ENCODE data around the gene FAM83E.

The FAM83E gene

GRCh38 chr19:48603001-48603400, 11.9 kb downstream of the FAM83E start:
- no peak for DNase-seq (ENCODE audit: low spot score)
- TF ChIP-seq CTCF (IDR thresholded peaks at IDR 0.05; ENCODE audit: borderline replicate concordance, control extremely low read depth, extremely low read depth, insufficient read depth, missing control alignments), result no peak
- in situ Hi-C loops (cut with MboI; ENCODE audit: low sequenced_read_pairs, unreplicated experiment), result no loop called here

GRCh38 chr19:48600679-48601417, 14.0 kb downstream of the FAM83E start:
- in situ Hi-C loops (cut with MboI; ENCODE audit: low sequenced_read_pairs, unreplicated experiment), result no loop called here
- TF ChIP-seq CTCF (IDR thresholded peaks at IDR 0.05; ENCODE audit: borderline replicate concordance, control extremely low read depth, extremely low read depth, insufficient read depth, missing control alignments), result no peak
- DNase-seq (ENCODE audit: low spot score), result no peak

- in situ Hi-C loops (cut with MboI; ENCODE audit: low sequenced_read_pairs, unreplicated experiment), result loop anchor here (25.0 kb wide), 1 partner anchor 287 kb away; a partner anchor contains a TSS
- no peak for TF ChIP-seq CTCF (IDR thresholded peaks at IDR 0.05; ENCODE audit: borderline replicate concordance, control extremely low read depth, extremely low read depth, insufficient read depth, missing control alignments)
- no peak for DNase-seq (ENCODE audit: low spot score)
Observed at GRCh38 chr19:48598996-48599700, 15.7 kb downstream of the FAM83E start.

GRCh38 chr19:48596679-48597465, 18.0 kb downstream of the FAM83E start:
- peak; percentile 74 for DNase-seq (ENCODE audit: low spot score)
- in situ Hi-C loops (cut with MboI; ENCODE audit: low sequenced_read_pairs, unreplicated experiment), result loop anchor here (25.0 kb wide), 1 partner anchor 285 kb away; a partner anchor contains a TSS
- no peak for TF ChIP-seq CTCF (IDR thresholded peaks at IDR 0.05; ENCODE audit: borderline replicate concordance, control extremely low read depth, extremely low read depth, insufficient read depth, missing control alignments)

GRCh38 chr19:48596237-48596636, 18.6 kb downstream of the FAM83E start:
- TF ChIP-seq CTCF (IDR thresholded peaks at IDR 0.05; ENCODE audit: borderline replicate concordance, control extremely low read depth, extremely low read depth, insufficient read depth, missing control alignments), result no peak
- in situ Hi-C loops (cut with MboI; ENCODE audit: low sequenced_read_pairs, unreplicated experiment), result loop anchor here (25.0 kb wide), 1 partner anchor 284 kb away; a partner anchor contains a TSS
- no peak for DNase-seq (ENCODE audit: low spot score)

- TF ChIP-seq CTCF (IDR thresholded peaks at IDR 0.05; ENCODE audit: borderline replicate concordance, control extremely low read depth, extremely low read depth, insufficient read depth, missing control alignments), result no peak
- in situ Hi-C loops (cut with MboI; ENCODE audit: low sequenced_read_pairs, unreplicated experiment), result loop anchor here (25.0 kb wide), 1 partner anchor 284 kb away; a partner anchor contains a TSS
- DNase-seq (ENCODE audit: low spot score), result no peak
Observed at GRCh38 chr19:48595833-48596232, 19.0 kb downstream of the FAM83E start.
